ENCODE measurements around the gene PIGU. TPM values are rescaled to one million over a fixed set of nuclear protein-coding genes. Genes with fewer than 3 reads are reported as not detected.

The PIGU gene
- total RNA-seq, 1 donor from 2014 or later: 41.5 TPM

- Histone ChIP-seq H3K9me3 (no peaks in the 10 kb centered on the region), H3K27me3 (no peaks in the 10 kb centered on the region), H3K27ac (peak overlapping the region in 1 of 2 donors; percentile 70), H3K4me1 (peaks cover 0 to 22% of the 10 kb centered on the region in 2 donors), H3K4me3 (no peak overlapping the region), H3K36me3 (peaks cover 0 to 22% of the 10 kb centered on the region in 2 donors)
- intact Hi-C loops (cut with DNase I): no loop called here
- TF ChIP-seq CTCF (IDR thresholded peaks at IDR 0.05): no peak
- peak in 1 of 2 donors; percentile 21 for DNase-seq (ENCODE audit: low spot score in 2 of 2)
Measured at GRCh38 chr20:34582911-34583310, 94.0 kb downstream of the PIGU start.

- intact Hi-C loops (cut with DNase I): no loop called here
- no peak for TF ChIP-seq CTCF (IDR thresholded peaks at IDR 0.05)
- peak in 1 of 2 donors; percentile 8 for DNase-seq (ENCODE audit: low spot score in 2 of 2)
- Histone ChIP-seq H3K4me1 (peaks cover 0 to 22% of the 10 kb centered on the region in 2 donors), H3K27ac (peak overlapping the region; percentile 66 to 70), H3K27me3 (no peaks in the 10 kb centered on the region), H3K4me3 (no peak overlapping the region), H3K9me3 (no peaks in the 10 kb centered on the region), H3K36me3 (peaks cover 0 to 22% of the 10 kb centered on the region in 2 donors)
Measured at GRCh38 chr20:34582221-34582620, 94.7 kb downstream of the PIGU start.

- H3K4me3 ChIP-seq: no peak overlapping the region
- H3K27me3 ChIP-seq: no peaks in the 10 kb centered on the region
- intact Hi-C loops (cut with DNase I): no loop called here
- peak in 1 of 2 donors; percentile 64 for DNase-seq (ENCODE audit: low spot score in 2 of 2)
- H3K9me3 ChIP-seq: no peaks in the 10 kb centered on the region
- TF ChIP-seq CTCF (IDR thresholded peaks at IDR 0.05): no peak
- peak overlapping the region; percentile 66 to 70 for H3K27ac ChIP-seq
- peaks cover 0 to 22% of the 10 kb centered on the region in 2 donors for H3K36me3 ChIP-seq
- peaks cover 0 to 22% of the 10 kb centered on the region in 2 donors for H3K4me1 ChIP-seq
Measured at GRCh38 chr20:34581341-34582184, 95.3 kb downstream of the PIGU start.

- no peak for TF ChIP-seq CTCF (IDR thresholded peaks at IDR 0.05)
- intact Hi-C loops (cut with DNase I): loop anchor here (1.0 to 2.0 kb wide), 2 partner anchors 125 to 189 kb away; partner anchors contain the start of gene TP53INP2
- peak in 1 of 2 donors; percentile 43 for DNase-seq (ENCODE audit: low spot score in 2 of 2)
Measured at GRCh38 chr20:34579979-34580940, 96.6 kb downstream of the PIGU start.

GRCh38 chr20:34579191-34579978 lies 97.5 kb downstream of the PIGU start:
- TF ChIP-seq CTCF (IDR thresholded peaks at IDR 0.05): peak; percentile 56 to 79 (median 78)
- intact Hi-C loops (cut with DNase I): loop anchor here (1.0 to 2.0 kb wide), 2 partner anchors 125 to 190 kb away; partner anchors contain the start of gene TP53INP2
- H3K27ac ChIP-seq: no peak overlapping the region

More at GRCh38 chr20:34579979-34580940, 96.6 kb downstream of the PIGU start:
- no peaks in the 10 kb centered on the region for H3K27me3 ChIP-seq
- no peaks in the 10 kb centered on the region for H3K9me3 ChIP-seq
- H3K36me3 ChIP-seq: peaks cover 0 to 16% of the 10 kb centered on the region in 2 donors
- peak overlapping the region; percentile 16 to 66 for H3K27ac ChIP-seq
- no peak overlapping the region for H3K4me3 ChIP-seq
- peaks cover 0 to 22% of the 10 kb centered on the region in 2 donors for H3K4me1 ChIP-seq

More at GRCh38 chr20:34579191-34579978, 97.5 kb downstream of the PIGU start:
- H3K9me3 ChIP-seq: no peaks in the 10 kb centered on the region
- peaks cover 0 to 22% of the 10 kb centered on the region in 2 donors for H3K4me1 ChIP-seq
- H3K36me3 ChIP-seq: peaks cover 3 to 18% of the 10 kb centered on the region in 2 donors
- H3K4me3 ChIP-seq: no peak overlapping the region
- no peaks in the 10 kb centered on the region for H3K27me3 ChIP-seq
- DNase-seq (ENCODE audit: low spot score in 2 of 2): peak in 1 of 2 donors; percentile 80
